Tibial nerve (tissue), 4 donors: ENCODE data around the gene SDK1.

Experiments
- CTCF ChIP-seq, 5 experiments: fragments of 200-600 bp in 3 of 5; fragments of 450-650 bp in 2 of 5; sonication (generic) in 3 of 5; IDR thresholded peaks; one replicate each; pipeline ENCODE4 v1.5.1; 2016 to 2019; ENCODE audit warnings: antibody characterized with exemption in 5 of 5, mild to moderate bottlenecking in 3 of 5, moderate library complexity in 2 of 5
- EP300 ChIP-seq, 2 donors: sonication (generic); formaldehyde crosslinking; IDR thresholded peaks; one replicate each; pipeline ENCODE4 v1.6.1; 2017; ENCODE audit warnings: antibody characterized with exemption in 2 of 2, mild to moderate bottlenecking in 1 of 2
- POLR2A ChIP-seq, 2 donors: fragments of 450-650 bp; IDR thresholded peaks; one replicate each; pipeline ENCODE4 v1.6.1; 2017; ENCODE audit warnings: antibody characterized with exemption in 2 of 2, mild to moderate bottlenecking in 2 of 2, moderate library complexity in 2 of 2

DNA sequence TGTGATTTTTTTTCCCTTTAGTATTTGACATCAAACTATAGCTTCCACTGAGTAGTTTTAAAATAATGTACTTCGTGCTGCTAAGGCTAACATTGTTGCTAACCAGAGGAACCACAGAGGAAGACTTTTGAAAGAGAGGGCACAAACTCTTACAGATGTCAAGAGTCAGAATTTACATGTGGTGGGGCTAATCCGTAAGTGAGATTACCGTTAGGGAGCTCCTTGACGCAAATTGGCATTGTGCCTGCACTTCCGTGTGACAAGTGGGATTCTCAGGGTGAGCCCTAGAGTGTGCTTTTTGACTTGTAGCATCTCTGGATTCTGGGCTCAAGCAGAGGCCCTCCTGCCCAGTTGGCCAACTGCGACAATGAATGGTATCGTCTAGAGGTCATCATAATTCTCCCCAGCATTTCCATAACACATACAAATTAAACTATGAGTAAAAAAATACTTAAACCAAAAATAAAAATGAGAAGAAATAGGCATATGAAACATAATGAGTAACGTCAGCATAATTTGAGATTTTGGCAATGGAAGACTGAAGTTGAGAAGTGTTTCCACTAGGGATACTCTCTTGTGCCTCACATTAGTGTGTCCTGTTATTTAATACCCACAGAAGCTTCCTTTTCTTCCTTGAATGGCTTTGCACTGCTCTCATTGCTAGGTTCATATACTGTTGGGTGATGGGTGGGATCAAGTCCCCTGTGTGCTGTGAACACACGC, 164.0 kb downstream of the SDK1 start:
- TF ChIP-seq EP300 (IDR thresholded peaks at IDR 0.05) (no peak), CTCF (IDR thresholded peaks at IDR 0.05) (no peak), POLR2A (IDR thresholded peaks at IDR 0.05) (no peak)
